Neural progenitor cell (in vitro differentiated cells): ENCODE data around the gene C2. TPM values are rescaled to one million over a fixed set of nuclear protein-coding genes. Genes with fewer than 3 reads are reported as not detected.
A peak's percentile ranks its signal among the peaks of the same experiment; 100 is the strongest.

Source experiments
- DNase-seq: peaks from one replicate; pipeline ENCODE4 v3.0.0-alpha.2; 2016; ENCODE audit warnings: low spot score
- H2AFZ ChIP-seq: fragments of 200-600 bp; sonication (generic); replicated peaks from 2 replicates; pipeline ENCODE4 v1.6.1; 2016; ENCODE audit warnings: antibody characterized with exemption
- H3F3A ChIP-seq: fragments of 200-600 bp; sonication (generic); 2 replicates; pipeline ENCODE4 v1.6.1; 2016; ENCODE audit warnings: antibody characterized with exemption, low read depth
- H3K27ac ChIP-seq: fragments of 200-600 bp; sonication (generic); 2 replicates; pipeline ENCODE4 v1.5.1; 2016; ENCODE audit warnings: mild to moderate bottlenecking
- H3K27me3 ChIP-seq: fragments of 200-600 bp; sonication (generic); 2 replicates; pipeline ENCODE4 v1.6.1; 2016; ENCODE audit warnings: mild to moderate bottlenecking, moderate library complexity
- H3K36me3 ChIP-seq: fragments of 200-600 bp; sonication (generic); 2 replicates; pipeline ENCODE4 v1.5.1; 2016
- H3K4me1 ChIP-seq: fragments of 200-600 bp; sonication (generic); 2 replicates; pipeline ENCODE4 v1.6.1; 2016; ENCODE audit warnings: mixed run types
- H3K4me2 ChIP-seq: fragments of 200-600 bp; sonication (generic); 2 replicates; pipeline ENCODE4 v1.6.1; 2016
- H3K4me3 ChIP-seq: fragments of 200-600 bp; sonication (generic); 2 replicates; pipeline ENCODE4 v1.5.1; 2016
- H3K79me2 ChIP-seq: fragments of 200-600 bp; sonication (generic); 2 replicates; pipeline ENCODE4 v1.6.1; 2016; ENCODE audit warnings: low read depth
- H3K9ac ChIP-seq: fragments of 200-600 bp; sonication (generic); 2 replicates; pipeline ENCODE4 v1.6.1; 2016
- H3K9me3 ChIP-seq: fragments of 200-600 bp; sonication (generic); 2 replicates; pipeline ENCODE4 v1.5.1; 2016; ENCODE audit warnings: low read depth
- H4K20me1 ChIP-seq: fragments of 200-600 bp; sonication (generic); 2 replicates; pipeline ENCODE4 v1.6.1; 2016; ENCODE audit warnings: low read depth
- H3K27ac Mint-ChIP-seq: 3 replicates; pipeline ENCODE4 v1.8.0; 2021; ENCODE audit warnings: mixed read lengths
- H3K27me3 Mint-ChIP-seq: 2 replicates; pipeline ENCODE4 v1.8.0; 2022; ENCODE audit warnings: low read depth, mild to moderate bottlenecking, inconsistent platforms, moderate library complexity, mixed read lengths; ENCODE audit not compliant: insufficient read depth
- H3K36me3 Mint-ChIP-seq: 3 replicates; pipeline ENCODE4 v1.8.0; 2021; ENCODE audit warnings: mixed read lengths
- H3K4me1 Mint-ChIP-seq: 3 replicates; pipeline ENCODE4 v1.8.0; 2021; ENCODE audit warnings: mixed read lengths
- H3K4me3 Mint-ChIP-seq: 3 replicates; pipeline ENCODE4 v1.8.0; 2021; ENCODE audit warnings: mild to moderate bottlenecking, moderate library complexity, mixed read lengths
- H3K9me3 Mint-ChIP-seq: 3 replicates; pipeline ENCODE4 v1.8.0; 2020; ENCODE audit warnings: mixed read lengths
- CTCF ChIP-seq: fragments of 200-600 bp; sonication (generic); IDR thresholded peaks from 2 replicates; pipeline ENCODE4 v1.5.1; 2017; ENCODE audit warnings: antibody characterized with exemption, mild to moderate bottlenecking
- EZH2 ChIP-seq: fragments of 200-600 bp; sonication (generic); IDR thresholded peaks from 2 replicates; pipeline ENCODE4 v1.6.1; 2017; ENCODE audit warnings: antibody characterized with exemption, mild to moderate bottlenecking, moderate library complexity
- EZH2phosphoT487 ChIP-seq: fragments of 200-600 bp; sonication (generic); IDR thresholded peaks from 2 replicates; pipeline ENCODE4 v1.6.1; 2017; ENCODE audit warnings: antibody characterized with exemption
- total RNA-seq: library from RNA; depleted of rRNA; stranded (reverse); fragments of >200 nt; gene quantifications from 2 replicates; pipeline ENCODE4 v1.2.3, GENCODE V29; 2015; ENCODE audit warnings: low replicate concordance

Gene C2
- total RNA-seq, 1 donor from 2014 or later: 1.1 TPM

- peak overlapping the region; percentile 7 for H3K4me3 Mint-ChIP-seq
Measured at GRCh38 chr6:31911826-31912585, 15.5 kb upstream of the C2 start.

GRCh38 chr6:31915351-31915750, 12.2 kb upstream of the C2 start:
- no peak overlapping the region for H3K27ac Mint-ChIP-seq
- Histone ChIP-seq H3K36me3 (no peaks in the 10 kb centered on the region), H3K27me3 (no peaks in the 10 kb centered on the region), H3K4me2 (no peak overlapping the region), H3K4me1 (no peaks in the 10 kb centered on the region), H3K27ac (no peak overlapping the region), H3K9ac (no peak overlapping the region), H3K4me3 (no peak overlapping the region), H4K20me1 (no peaks in the 10 kb centered on the region), H3K9me3 (no peaks in the 10 kb centered on the region), H2AFZ (no peak overlapping the region), H3K79me2 (no peaks in the 10 kb centered on the region), H3F3A (no peaks in the 10 kb centered on the region)
- no peak for TF ChIP-seq EZH2
- no peak for TF ChIP-seq CTCF
- no peak for TF ChIP-seq EZH2phosphoT487
- no peak for DNase-seq
- peaks cover 8% of the 10 kb centered on the region for H3K4me1 Mint-ChIP-seq
- no peak overlapping the region for H3K4me3 Mint-ChIP-seq
- H3K9me3 Mint-ChIP-seq: no peaks in the 10 kb centered on the region
- H3K27me3 Mint-ChIP-seq: peaks cover 2% of the 10 kb centered on the region
- H3K36me3 Mint-ChIP-seq: no peaks in the 10 kb centered on the region

More at GRCh38 chr6:31911826-31912585, 15.5 kb upstream of the C2 start:
- no peaks in the 10 kb centered on the region for H3K9me3 ChIP-seq
- H3K36me3 Mint-ChIP-seq: no peaks in the 10 kb centered on the region
- no peaks in the 10 kb centered on the region for H3K27me3 ChIP-seq
- peaks cover 4% of the 10 kb centered on the region for H3F3A ChIP-seq
- TF ChIP-seq EZH2 (no peak), CTCF (no peak), EZH2phosphoT487 (no peak)
- H3K4me2 ChIP-seq: no peak overlapping the region
- H3K4me1 Mint-ChIP-seq: peaks cover 10% of the 10 kb centered on the region
- H3K9me3 Mint-ChIP-seq: no peaks in the 10 kb centered on the region
- no peak overlapping the region for H3K9ac ChIP-seq
- H2AFZ ChIP-seq: no peak overlapping the region
- no peak overlapping the region for H3K27ac ChIP-seq
- no peaks in the 10 kb centered on the region for H3K79me2 ChIP-seq
- DNase-seq: no peak
- H3K36me3 ChIP-seq: no peaks in the 10 kb centered on the region
- H3K27ac Mint-ChIP-seq: no peak overlapping the region
- H4K20me1 ChIP-seq: no peaks in the 10 kb centered on the region
- H3K27me3 Mint-ChIP-seq: peaks cover 4% of the 10 kb centered on the region
- peaks cover 3% of the 10 kb centered on the region for H3K4me1 ChIP-seq
- H3K4me3 ChIP-seq: no peak overlapping the region

GRCh38 chr6:31915756-31916155, 11.8 kb upstream of the C2 start:
- no peak overlapping the region for H3K9ac ChIP-seq
- Mint-ChIP-seq H3K4me3 (no peak overlapping the region), H3K27me3 (peaks cover 2% of the 10 kb centered on the region), H3K4me1 (peaks cover 8% of the 10 kb centered on the region), H3K9me3 (no peaks in the 10 kb centered on the region), H3K36me3 (no peaks in the 10 kb centered on the region), H3K27ac (no peak overlapping the region)
- no peak overlapping the region for H3K4me2 ChIP-seq
- H3K4me1 ChIP-seq: no peaks in the 10 kb centered on the region
- H3F3A ChIP-seq: no peaks in the 10 kb centered on the region
- H2AFZ ChIP-seq: no peak overlapping the region
- no peaks in the 10 kb centered on the region for H3K9me3 ChIP-seq
- TF ChIP-seq CTCF (no peak), EZH2phosphoT487 (no peak), EZH2 (no peak)
- no peaks in the 10 kb centered on the region for H4K20me1 ChIP-seq
- no peak overlapping the region for H3K4me3 ChIP-seq
- no peak overlapping the region for H3K27ac ChIP-seq
- no peaks in the 10 kb centered on the region for H3K79me2 ChIP-seq
- no peaks in the 10 kb centered on the region for H3K27me3 ChIP-seq
- no peaks in the 10 kb centered on the region for H3K36me3 ChIP-seq
- DNase-seq: no peak
